HG03064 (cell line): ENCODE measurements around the gene PPP4C.
"Not testable (repeated sequence)": the region's sequence is repeated elsewhere in the genome, so short reads cannot be mapped to it uniquely, and the experiment has no call there.

Experiments used
- ATAC-seq: cut with Tn5 transposase; IDR thresholded peaks from one replicate; pipeline ENCODE4 v1.9.1; 2021; ENCODE audit warnings: low read depth; ENCODE audit not compliant: unreplicated experiment

Gene PPP4C

DNA sequence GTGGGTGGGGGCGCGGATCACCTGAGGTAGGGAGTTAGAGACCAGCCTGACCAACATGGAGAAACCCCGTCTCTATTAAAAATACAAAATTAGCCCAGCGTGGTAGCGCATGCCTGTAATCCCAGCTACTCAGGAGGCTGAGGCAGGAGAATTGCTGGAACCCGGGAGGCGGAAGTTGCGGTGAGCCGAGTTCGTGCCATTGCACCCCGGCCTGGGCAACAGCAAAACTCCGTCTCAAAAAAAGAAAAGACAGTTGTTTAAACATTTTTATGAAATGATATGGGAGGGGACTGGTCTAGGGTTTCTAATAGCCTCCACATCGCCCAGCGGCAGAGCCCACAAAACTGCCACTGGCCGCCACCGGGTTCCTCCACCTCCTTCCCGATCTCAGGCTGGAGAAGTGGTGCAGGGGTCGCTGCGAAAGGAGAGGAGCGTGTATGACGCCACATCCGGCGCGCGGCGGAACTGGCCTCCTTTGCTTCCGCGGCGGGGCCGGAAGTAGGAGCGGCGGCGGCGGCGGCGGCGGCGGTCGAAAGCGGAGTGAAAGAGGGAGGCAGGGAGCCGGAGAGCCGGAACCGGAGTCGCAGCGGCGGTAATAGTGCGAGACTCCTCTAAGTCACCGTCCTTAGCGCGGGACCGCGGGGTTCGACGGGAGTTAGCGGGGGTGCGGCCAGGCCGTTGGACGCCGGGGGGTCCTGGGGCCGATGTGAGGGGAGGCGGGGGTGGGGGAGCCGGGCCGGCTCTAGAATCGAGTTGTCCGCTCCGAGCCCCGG, at the start of gene PPP4C:
TSS of gene PPP4C (plus strand) at position 492 of the 773 bp plus-strand sequence. CDS start 384 bp downstream, outside the sequence.
- no peak for ATAC-seq

DNA sequence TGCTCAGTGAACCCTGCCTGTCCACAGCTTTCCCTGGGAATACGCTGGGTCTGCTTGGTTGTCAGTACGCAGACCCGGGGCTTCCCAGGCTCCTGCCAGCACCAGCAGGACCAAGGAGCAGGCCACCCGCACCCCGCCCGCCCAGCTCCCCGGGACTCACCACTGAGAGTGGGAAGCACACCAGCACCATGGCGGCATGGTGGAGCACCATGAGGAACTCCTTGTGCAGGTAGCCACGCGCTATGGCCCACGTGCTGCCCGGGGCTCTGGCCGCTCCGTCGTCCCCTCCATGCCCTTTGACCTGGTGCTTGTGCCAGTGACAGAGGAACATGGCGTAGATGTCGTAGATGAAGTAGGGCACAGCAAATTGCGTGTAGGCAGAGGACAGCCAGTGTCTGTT, 49.3 kb upstream of the PPP4C start:
- ATAC-seq = no peak

DNA sequence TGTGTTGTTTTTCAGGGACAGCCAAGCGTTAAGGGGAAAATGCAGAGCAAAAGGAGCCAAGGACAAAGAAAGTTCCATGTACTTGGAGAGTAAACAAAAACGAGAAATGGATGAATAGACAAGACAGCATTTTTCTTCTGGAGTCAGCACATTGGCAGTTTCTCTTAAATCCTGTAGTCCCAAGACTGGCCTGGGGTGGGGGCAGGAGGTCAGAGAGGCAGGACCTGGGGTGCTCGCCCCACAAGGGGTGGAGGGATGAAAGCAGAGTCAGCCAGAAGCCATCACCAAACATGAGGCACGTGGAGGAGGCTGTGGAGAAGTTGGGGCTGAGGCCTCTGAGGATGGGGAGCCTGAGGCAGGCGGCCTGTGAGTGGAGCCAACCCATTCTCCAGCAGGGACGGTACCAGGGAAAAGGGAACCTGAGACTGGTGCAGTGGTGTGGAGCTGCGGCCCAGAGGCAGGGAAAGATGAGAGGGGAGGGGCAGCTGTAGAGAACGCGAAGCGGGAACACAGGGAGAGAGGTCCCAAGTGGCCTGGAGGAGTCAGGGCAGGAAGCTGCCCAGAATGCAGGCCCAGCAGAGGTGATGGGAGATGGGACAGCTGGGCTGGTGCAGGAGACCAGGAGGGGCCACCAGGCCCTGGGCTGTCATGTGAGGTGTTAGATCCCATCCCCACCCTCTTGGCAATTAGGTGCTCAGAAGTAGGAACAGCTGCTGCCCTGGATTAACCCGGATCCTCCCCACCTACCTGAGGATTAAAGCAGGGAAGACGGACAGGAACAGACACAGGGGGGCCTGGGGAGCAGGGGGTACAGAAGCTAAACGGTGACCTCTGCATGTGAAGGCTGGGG, 48.0 kb upstream of the PPP4C start:
- ATAC-seq = no peak

DNA sequence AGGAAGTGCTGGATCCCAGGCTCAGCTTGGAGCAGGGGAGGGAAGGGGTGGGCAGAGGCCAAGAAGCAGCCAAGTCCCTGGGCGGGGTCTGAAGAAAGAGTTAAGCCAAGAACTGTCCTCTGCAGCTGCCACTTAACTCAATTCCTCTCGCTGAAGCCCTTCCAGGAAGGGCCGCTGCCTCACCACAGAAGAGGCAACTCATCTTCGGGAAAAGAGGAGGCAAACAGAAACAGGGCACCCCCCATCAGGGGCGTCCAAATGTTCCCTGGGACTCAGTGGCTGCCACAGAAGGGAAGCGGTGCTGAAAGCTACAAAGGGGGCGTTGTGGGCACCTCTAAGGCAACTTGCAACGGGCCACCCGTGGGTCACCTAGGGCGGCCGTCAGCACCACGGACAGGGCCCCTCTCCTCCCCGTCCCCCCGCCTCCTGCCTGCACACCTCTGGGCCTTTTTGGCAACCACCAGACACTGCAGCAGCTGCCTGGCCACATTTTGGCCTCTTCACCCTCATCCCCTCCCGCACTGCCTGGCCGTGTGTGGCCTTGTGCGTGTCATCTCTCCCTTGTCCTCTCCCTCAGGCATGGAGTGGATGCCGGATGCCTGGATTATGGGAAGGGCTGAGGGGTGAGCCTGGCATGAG, 47.2 kb upstream of the PPP4C start:
- no peak for ATAC-seq

DNA sequence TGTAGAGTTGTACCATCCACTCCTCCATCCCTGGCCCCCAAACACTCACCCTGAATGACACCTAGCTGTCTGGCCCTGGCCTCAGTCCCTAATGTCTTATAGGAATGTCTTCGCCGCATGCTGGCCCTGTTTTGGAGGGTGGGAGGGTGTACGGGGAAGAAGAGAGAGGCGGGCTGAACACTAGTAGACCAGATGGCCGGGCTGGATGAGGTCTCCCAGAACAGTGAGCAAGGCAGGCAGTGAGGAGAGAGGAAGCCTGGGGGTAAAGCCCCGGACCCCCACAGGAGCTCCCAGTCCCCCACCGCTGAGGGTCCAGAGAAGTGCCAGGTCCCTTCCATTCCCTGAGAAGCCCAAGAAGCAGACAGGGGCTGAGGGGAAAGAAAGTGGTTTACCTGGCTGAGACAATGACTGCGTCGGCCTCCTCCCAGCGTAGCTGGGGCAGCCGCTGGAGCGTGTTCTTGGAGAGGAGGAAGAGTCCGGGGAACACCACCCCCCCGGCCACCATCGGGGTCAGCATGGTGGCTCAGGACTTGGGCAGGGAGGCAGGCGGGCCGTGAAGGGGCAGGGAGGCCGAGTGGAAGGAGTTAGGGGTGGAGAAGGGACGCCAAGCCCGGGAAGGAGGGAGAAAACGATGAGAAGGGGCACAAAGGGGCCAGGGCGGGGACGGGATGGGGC, 45.6 kb upstream of the PPP4C start:
- ATAC-seq = no peak

DNA sequence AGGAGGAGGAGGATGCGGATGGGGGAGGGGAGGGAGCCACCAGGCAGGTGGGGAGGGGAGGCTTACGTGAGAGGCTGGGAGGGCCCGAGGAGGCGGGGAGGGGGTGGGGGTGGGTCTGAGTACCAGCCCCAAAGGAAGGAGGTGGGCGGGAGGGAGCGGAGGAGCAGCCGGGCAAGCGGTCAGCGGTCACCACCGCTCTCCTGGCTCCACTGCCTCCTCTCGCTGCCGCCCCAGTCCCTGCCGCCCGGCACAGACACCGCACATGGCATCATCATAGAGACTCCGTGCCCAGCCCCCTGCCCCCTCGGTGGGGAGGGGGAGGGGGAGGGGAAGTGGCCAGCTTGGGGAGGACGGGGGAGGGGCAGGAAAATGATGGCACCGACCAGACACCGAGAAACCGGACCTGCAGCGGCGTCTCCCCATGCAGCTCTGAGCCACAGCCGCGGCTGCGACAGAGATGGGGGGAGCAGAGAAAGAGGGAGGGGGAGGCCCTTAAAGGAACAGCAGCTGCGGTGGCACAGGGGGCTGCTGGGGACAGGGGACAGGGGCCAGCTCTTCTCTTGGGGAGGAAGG, 44.9 kb upstream of the PPP4C start, which contains the start of gene TLCD3B:
TSS of gene TLCD3B (minus strand) at position 431 of the 573 bp plus-strand sequence. CDS start 744 bp downstream, outside the sequence.
- ATAC-seq = no peak

DNA sequence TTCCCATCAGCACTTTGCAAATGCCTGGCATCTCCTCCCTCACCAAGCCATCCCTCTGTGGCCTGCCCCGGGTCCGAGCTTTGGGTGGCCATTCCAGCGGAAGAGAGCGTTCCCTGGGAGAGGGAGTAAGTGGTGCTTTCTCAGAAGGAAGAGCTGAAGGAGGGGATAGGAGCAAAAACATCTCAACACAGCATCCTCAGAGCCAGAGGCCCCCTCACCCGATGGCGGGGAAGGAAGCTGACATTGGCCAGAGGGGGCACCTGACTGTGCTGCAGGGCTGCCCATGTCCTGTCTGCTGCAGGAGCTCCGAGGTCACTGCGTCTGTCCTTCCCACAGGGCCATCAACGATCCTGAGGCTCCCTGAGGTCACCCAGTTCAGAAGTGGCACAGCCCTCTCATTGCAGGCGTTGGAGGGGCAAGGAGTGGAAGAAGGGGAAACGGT, 44.3 kb upstream of the PPP4C start:
- no peak for ATAC-seq

DNA sequence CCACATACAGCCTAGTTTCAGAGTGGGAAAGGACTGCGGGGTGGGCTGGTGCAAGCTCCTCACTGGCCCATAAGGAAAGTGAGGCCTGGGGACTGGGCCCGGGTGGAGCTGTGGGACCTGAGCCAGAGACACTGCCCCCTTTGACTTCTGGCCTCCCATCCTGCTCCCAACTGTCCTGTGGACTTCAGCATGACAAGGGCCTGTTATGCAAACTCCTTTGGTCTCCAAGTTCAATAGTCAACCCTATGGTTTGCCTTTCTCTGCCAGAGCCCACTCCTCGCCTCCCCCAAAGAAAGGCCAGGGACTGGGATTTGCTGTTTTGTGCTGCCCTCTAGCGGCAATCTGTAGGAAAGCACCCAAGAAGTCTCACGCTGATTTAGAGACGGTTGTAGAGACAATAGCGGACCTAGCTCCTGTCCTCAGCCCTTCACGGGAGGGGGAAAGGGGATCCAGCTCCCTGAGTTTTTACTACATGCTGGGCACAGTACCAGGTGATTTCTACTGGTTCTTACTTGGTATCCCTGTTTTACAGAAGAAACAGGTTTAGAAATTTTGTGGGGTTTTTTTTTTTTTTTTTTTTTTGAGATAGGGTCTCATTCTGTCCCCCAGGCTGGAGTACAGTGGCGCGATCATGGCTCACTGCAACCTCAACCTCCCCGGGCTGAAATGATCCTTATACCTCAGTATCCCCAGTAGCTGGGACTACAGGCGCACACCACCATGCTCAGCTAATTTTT, 43.5 kb upstream of the PPP4C start:
- ATAC-seq = no peak

DNA sequence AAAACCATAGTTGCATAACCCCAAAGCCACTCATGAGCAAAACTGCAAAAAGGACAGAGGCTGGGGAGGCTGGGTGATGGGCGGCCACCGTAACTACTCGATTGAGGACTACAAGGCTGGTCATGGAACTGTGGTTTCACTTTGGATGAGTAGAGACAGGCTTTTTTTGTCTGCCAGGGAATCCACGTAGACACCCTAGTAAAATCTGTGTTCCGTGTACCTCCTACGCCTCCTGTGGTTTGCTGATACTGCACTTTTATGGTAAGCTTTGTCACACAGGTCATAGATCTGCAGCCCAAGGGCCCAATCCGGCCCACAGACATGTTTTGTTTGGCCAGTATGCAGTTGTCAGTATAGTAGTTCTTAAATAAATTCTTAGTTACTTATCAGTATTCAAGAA, 42.5 kb upstream of the PPP4C start:
- ATAC-seq = no peak

DNA sequence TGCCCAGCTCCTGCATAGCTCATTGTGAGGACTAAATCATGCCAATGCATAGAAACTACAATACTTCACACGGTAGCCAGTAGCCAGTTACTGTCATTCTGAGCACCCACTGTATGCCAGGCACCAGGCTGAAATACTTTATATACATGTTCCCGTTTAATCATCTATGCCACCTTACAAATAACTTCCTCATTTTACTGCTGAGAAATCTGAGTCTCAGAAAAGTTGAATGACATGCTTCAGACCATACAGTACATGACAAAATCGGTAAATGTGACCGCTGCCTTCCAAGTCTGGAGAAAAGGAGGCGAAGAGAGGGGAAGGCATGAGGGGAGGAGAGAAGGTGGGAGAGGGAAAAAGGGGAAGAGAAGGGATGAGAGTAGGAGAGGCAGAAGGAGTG, 35.6 kb upstream of the PPP4C start:
- no peak for ATAC-seq

DNA sequence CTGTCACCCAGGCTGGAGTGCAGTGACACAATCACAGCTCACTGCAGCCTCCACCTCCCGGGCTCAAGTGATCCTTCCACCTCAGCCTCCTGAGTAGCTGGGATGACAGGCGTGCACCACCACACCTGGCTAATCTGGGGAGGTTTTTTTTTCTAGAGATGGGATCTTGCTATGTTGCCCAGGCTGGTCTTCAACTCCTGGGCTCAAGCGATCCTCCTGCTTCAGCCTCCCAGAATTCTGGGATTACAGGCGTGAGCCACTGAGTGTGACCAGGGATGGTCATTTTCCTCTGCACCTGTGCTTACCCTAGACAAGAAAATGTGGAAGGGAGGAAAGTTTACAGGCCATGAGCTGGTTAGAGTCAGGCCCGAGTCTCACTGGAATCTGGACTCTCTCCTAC, 35.1 kb upstream of the PPP4C start:
- ATAC-seq = not testable (repeated sequence)

DNA sequence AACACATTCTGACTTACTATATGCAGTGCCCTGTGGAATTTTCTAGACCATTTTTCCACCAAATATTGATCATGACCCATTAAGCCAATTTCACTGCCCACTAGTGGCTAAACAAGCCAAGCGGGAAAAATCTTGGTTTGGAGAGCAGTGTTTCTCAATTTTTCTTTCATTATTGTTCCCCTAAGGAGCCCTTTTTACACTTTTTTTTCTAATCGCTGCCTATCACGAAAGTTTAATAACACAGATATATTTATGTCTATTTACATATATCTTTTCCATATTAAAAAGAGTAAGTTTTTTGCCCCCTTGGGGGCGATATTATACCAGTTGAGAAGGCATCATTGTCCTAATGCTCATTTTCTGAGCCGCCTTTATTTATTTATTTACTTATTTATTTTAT, 34.0 kb upstream of the PPP4C start:
- no peak for ATAC-seq

DNA sequence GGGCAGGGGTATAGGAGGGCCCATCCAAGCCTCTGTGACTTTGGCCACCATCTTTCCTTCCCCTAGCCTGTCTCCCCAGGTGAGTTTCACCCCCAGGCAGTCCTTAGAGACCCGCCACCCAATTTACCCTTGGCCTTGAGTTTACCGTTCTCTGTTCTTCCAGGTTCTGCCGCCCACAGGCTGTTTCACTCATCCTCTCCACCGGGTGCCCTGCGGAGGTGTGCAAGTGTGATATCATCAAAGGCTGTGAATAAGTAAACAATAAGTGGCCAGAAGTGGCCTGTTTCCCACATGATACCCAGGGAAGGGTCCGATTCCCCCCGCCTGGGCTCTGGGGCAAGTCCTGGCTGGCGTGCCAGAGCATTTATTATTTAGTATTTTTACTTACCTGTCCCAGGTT, 29.6 kb upstream of the PPP4C start:
- ATAC-seq = no peak

DNA sequence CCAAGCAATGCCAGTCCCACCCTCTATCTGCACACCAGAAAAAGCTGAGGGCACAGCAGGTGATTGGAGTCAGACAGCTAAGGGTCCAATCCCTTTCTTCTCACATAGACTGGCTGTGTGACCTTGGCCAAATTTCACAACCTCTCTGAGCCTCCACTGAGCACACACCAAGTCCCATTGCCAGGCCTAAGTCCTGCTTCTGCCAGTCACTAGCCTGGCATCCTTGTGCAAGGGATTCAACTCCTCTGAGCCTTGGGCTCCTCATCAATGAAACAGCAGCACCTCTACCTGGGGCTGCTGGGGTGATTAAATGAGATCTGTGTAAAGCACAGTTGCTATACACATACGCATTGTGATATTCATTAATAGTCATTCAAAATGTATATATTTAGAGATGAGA, 29.2 kb upstream of the PPP4C start:
- ATAC-seq = no peak

DNA sequence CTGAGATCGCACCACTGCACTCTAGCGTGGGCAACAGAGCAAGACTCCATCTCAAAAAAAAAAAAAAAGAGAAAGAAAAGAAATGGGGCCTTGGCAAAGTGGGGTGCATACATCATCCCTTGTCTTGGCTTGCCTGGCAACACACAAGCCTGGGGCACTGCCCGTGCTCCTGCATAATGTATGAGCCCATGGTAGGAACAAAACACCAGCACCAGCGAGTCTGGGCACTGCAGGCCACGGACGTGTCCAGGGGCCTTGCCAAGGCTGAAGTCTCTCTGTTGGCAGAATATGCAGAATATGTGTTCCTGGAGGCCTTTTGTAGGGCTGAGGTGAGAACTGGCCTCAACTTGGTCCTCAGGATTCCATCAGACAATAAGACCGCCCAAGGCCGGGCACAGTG, 25.9 kb upstream of the PPP4C start:
- ATAC-seq = no peak

DNA sequence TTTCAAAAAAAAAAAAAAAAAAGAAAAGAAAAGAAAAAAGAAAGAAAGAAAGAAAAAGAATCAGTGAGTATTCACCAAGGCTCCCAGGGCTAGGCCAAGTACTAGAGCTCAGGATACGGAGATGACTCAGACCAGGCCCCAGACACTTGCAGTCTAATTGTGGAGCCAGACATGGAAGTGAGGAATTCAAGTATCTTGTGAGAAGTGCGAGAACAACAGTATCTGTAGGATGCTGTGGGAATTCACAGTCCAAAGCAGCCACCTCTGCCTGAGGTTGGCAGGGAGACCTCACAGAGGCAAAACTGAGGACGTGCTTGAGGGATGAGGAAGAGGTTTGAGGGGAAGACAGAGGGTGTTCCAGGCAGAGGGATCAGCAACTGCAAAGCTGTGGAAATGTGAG, 24.3 kb upstream of the PPP4C start:
- no peak for ATAC-seq

DNA sequence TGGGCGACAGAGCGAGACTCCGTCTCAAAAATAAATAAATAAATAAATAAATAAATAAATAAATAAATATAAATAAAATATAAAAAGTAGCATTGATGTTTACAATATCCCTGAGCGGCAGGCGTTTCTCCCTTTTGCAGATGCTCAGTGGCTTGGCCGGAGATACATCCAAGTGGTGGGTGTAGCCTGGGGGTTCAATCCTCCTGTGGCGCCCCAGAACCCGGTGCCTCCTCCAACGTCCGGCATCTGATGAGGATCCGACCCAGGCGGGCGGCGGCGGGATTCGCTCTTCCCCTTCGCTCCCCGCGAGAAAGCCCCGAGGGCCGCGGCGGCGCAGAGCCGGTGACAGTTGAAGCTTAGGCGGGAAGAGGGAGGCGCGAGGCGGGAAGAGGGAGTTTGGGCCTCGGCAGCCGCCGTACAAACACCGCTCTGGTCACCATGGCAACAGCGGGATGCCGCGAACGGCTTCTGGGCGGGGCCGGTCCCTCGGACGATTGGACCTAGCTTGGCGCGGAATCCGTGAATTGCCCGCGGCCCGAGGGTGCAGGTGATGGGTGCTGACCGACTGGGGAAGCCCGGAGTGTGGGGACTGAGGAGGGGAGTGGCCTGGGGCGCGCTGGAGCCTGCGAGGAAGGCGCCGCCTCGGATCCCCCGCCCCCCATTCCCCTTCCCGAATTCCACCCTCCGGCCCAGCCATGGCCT, 23.0 kb upstream of the PPP4C start:
- ATAC-seq = no peak

DNA sequence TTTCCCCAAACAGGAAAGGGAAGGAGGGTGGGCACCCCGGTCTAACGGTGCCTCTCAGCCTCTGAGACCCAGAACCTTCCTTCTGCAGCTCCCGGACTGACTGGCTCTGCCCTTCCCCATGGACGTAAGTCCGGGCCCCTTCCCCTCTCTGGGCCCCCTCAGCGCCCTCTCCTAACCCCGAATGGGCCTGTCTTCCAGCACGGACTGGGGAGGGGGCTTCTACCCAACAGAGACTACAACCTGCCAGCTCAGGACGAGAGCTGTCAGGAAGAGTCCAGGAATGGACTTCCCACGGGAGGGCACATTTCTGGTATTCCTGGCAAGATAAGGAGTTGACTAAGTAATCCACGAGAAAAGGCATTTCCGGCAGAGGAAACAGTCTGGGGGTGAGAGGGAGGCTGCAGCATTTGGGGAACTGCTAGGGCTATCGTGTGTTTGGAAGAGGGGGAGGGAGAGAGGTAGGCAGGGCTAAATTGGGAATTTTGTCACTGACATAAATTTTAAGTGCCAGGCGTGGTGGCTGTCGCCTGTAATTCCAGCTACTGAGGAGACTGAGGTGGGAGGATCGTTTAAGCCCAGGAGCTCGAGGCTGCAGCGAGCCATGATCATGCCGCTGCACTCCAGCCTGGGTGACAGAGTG, 22.3 kb upstream of the PPP4C start:
- ATAC-seq = no peak

DNA sequence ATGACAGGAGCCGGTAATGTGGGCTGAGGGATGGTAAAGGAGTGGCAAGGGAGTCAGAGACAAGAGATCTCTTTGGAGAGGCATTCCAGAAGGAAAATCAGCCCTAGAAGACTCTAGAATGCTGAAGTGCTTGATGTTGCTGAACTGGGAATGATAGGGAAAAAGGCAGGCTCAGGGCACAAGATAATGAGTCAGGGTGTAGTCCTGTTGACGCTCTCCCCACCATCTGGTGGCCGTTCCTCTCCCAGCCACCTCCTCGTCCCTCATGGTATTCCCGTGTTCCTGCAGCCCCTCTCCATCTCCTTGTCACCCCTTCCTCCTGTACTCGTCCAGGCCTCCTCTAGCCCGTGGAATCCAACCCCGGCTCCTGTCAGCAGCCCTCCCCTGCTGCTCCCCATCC, 21.3 kb upstream of the PPP4C start:
- ATAC-seq = no peak
